Astrocyte (in vitro differentiated cells and primary cell): ENCODE data around the gene PAK6.

Source experiments
- EZH2 ChIP-seq: IDR thresholded peaks from 2 replicates; pipeline ENCODE4 v1.6.1; 2012; ENCODE audit warnings: mild to moderate bottlenecking, low read length, inconsistent platforms; ENCODE audit not compliant: insufficient read depth
- TF ChIP-seq, protein P1 (sequence below): IDR thresholded peaks from 2 replicates; pipeline ENCODE4 v1.5.1; 2011; ENCODE audit warnings: low read depth, mild to moderate bottlenecking, inconsistent platforms, low read length, moderate library complexity; ENCODE audit not compliant: insufficient read depth

DNA sequence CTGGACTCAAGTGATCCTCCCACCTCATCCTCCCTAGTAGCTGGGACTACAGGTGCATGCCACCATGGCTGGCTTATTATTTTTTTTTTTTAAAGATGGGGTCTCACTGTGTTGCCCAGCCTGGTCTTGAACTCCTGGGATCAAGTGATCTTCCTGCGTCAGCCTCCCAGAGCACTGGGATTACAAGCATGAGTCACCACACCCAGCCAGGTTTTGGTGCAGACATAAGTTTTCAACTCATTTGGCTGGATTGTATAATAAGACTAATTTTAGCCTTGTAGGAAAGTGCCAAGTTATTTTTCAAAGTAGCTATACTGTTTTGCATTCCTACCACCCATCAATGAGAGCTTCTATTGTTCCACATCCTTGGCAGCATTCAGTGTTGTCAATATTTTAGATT, 45.9 kb upstream of the PAK6 start:
- TF ChIP-seq, protein P1, sequence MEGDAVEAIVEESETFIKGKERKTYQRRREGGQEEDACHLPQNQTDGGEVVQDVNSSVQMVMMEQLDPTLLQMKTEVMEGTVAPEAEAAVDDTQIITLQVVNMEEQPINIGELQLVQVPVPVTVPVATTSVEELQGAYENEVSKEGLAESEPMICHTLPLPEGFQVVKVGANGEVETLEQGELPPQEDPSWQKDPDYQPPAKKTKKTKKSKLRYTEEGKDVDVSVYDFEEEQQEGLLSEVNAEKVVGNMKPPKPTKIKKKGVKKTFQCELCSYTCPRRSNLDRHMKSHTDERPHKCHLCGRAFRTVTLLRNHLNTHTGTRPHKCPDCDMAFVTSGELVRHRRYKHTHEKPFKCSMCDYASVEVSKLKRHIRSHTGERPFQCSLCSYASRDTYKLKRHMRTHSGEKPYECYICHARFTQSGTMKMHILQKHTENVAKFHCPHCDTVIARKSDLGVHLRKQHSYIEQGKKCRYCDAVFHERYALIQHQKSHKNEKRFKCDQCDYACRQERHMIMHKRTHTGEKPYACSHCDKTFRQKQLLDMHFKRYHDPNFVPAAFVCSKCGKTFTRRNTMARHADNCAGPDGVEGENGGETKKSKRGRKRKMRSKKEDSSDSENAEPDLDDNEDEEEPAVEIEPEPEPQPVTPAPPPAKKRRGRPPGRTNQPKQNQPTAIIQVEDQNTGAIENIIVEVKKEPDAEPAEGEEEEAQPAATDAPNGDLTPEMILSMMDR = no peak
- TF ChIP-seq EZH2 = no peak
